RPMI7951 (cell line): ENCODE measurements around the gene AHNAK2. TPM values are rescaled to one million over a fixed set of nuclear protein-coding genes. Genes with fewer than 3 reads are reported as not detected.

ENCODE experiments used
- DNase-seq: peaks from one replicate; pipeline ENCODE4 v3.0.0-alpha.2; 2012; ENCODE audit warnings: low read depth
- total RNA-seq: library from RNA; depleted of rRNA; stranded (reverse); fragments of >200 nt; shearing (Covaris generic); gene quantifications from 2 replicates; pipeline ENCODE4 v1.2.3, GENCODE V29; 2014

AHNAK2 gene
- total RNA-seq, 1 experiment from 2014 or later, result 3.6 TPM

- DNase-seq, result no peak
These were observed 37.5 kb downstream of the AHNAK2 start for GRCh38 chr14:104940526-104941150.

GRCh38 chr14:104939666-104940410, 38.3 kb downstream of the AHNAK2 start:
- no peak for DNase-seq

- no peak for DNase-seq
These were observed 39.2 kb downstream of the AHNAK2 start for GRCh38 chr14:104938960-104939359.

- no peak for DNase-seq
These were observed 39.7 kb downstream of the AHNAK2 start for GRCh38 chr14:104938436-104938835.

GRCh38 chr14:104937694-104938365, 40.3 kb downstream of the AHNAK2 start:
- no peak for DNase-seq

- no peak for DNase-seq
These were observed 41.0 kb downstream of the AHNAK2 start for GRCh38 chr14:104937161-104937560.

- DNase-seq, result no peak
These were observed 41.6 kb downstream of the AHNAK2 start for GRCh38 chr14:104936361-104937155.

GRCh38 chr14:104935955-104936354, 42.2 kb downstream of the AHNAK2 start:
- no peak for DNase-seq

- no peak for DNase-seq
These were observed 43.0 kb downstream of the AHNAK2 start for GRCh38 chr14:104935026-104935650.

GRCh38 chr14:104933746-104934733, 44.1 kb downstream of the AHNAK2 start:
- no peak for DNase-seq

GRCh38 chr14:104932676-104933631, 45.2 kb downstream of the AHNAK2 start:
- peak; percentile 69 for DNase-seq

GRCh38 chr14:104931771-104932675, 46.2 kb downstream of the AHNAK2 start:
- DNase-seq, result no peak

- no peak for DNase-seq
These were observed 46.8 kb downstream of the AHNAK2 start for GRCh38 chr14:104931304-104931770.

- DNase-seq, result no peak
These were observed 47.5 kb downstream of the AHNAK2 start for GRCh38 chr14:104930526-104931303.

- DNase-seq, result no peak
These were observed 48.6 kb downstream of the AHNAK2 start for GRCh38 chr14:104929268-104930230.
